HG02678 (cell line): ENCODE results near the gene FGGY.

Experiments used
- ATAC-seq: cut with Tn5 transposase; IDR thresholded peaks from one replicate; pipeline ENCODE4 v1.9.1; 2021; ENCODE audit warnings: mild to moderate bottlenecking, moderate library complexity; ENCODE audit not compliant: unreplicated experiment

FGGY gene

GRCh38 chr1:59671066-59671952 lies 374.4 kb downstream of the FGGY start:
- no peak for ATAC-seq

- no peak for ATAC-seq
Measured at GRCh38 chr1:59671953-59672305, 375.0 kb downstream of the FGGY start.

GRCh38 chr1:59672851-59673572 lies 376.1 kb downstream of the FGGY start:
- ATAC-seq: no peak

- ATAC-seq: no peak
Measured at GRCh38 chr1:59673573-59674450, 376.9 kb downstream of the FGGY start.

GRCh38 chr1:59674595-59674994 lies 377.7 kb downstream of the FGGY start:
- ATAC-seq: no peak

GRCh38 chr1:59675936-59676335 lies 379.0 kb downstream of the FGGY start:
- ATAC-seq: no peak

- ATAC-seq: no peak
Measured at GRCh38 chr1:59678040-59678439, 381.1 kb downstream of the FGGY start.

- no peak for ATAC-seq
Measured at GRCh38 chr1:59678493-59679228, 381.8 kb downstream of the FGGY start.

GRCh38 chr1:59680044-59680443 lies 383.1 kb downstream of the FGGY start:
- ATAC-seq: no peak

- ATAC-seq: no peak
Measured at GRCh38 chr1:59682396-59683080, 385.6 kb downstream of the FGGY start.

- ATAC-seq: no peak
Measured at GRCh38 chr1:59683197-59683596, 386.3 kb downstream of the FGGY start.

GRCh38 chr1:59684698-59685097 lies 387.8 kb downstream of the FGGY start:
- no peak for ATAC-seq

GRCh38 chr1:59685101-59685500 lies 388.2 kb downstream of the FGGY start:
- ATAC-seq: no peak

- ATAC-seq: no peak
Measured at GRCh38 chr1:59685666-59686065, 388.8 kb downstream of the FGGY start.

GRCh38 chr1:59686170-59686569 lies 389.3 kb downstream of the FGGY start:
- no peak for ATAC-seq

GRCh38 chr1:59686574-59686973 lies 389.7 kb downstream of the FGGY start:
- ATAC-seq: no peak

GRCh38 chr1:59687081-59687480 lies 390.2 kb downstream of the FGGY start:
- no peak for ATAC-seq

GRCh38 chr1:59688976-59689375 lies 392.1 kb downstream of the FGGY start:
- ATAC-seq: no peak

- no peak for ATAC-seq
Measured at GRCh38 chr1:59689730-59690129, 392.8 kb downstream of the FGGY start.
